CD4-positive, alpha-beta T cell (primary cell): ENCODE data around the gene DENND1A. TPM values are rescaled to one million over a fixed set of nuclear protein-coding genes. Genes with fewer than 3 reads are reported as not detected.
A peak's percentile ranks its signal among the peaks of the same experiment; 100 is the strongest.

Experiments used
- ATAC-seq: fragments of 200-7000 bp; cut with Tn5 transposase; one replicate; pipeline ENCODE4 v1.10.0; 2022; ENCODE audit warnings: mild to moderate bottlenecking; ENCODE audit not compliant: poor library complexity
- CTCF ChIA-PET: fragments of 350-600 bp; sonication (Branson Sonifier 250); formaldehyde crosslinking; loops from one replicate; lab custom pipeline; 2021; ENCODE audit warnings: antibody characterized with exemption, inconsistent platforms; lab: Charles Lee
- POLR2A ChIA-PET: fragments of 350-600 bp; sonication (Branson Sonifier 250); formaldehyde crosslinking; loops from one replicate; lab custom pipeline; 2021; ENCODE audit warnings: antibody characterized with exemption, inconsistent platforms; lab: Charles Lee
- DNase-seq, 14 experiments: peaks; one replicate each; pipeline ENCODE4 v3.0.0-alpha.2; 2013 to 2020; ENCODE audit warnings: mixed read lengths in 2 of 14
- H3K27ac ChIP-seq, 2 donors: one replicate each; pipeline versions ENCODE4 v1.5.1 to v1.7.0; 2013; ENCODE audit warnings: low read length in 2 of 2, low read depth in 1 of 2, mild to moderate bottlenecking in 1 of 2
- H3K27me3 ChIP-seq, 2 experiments: 1 replicate in 1 of 2; 2 replicates in 1 of 2; pipeline versions ENCODE4 v1.6.1 to v1.7.0; 2013; ENCODE audit warnings: low read length in 2 of 2, control low read depth in 1 of 2, mild to moderate bottlenecking in 1 of 2, moderate library complexity in 1 of 2; ENCODE audit not compliant: insufficient read depth in 2 of 2, control insufficient read depth in 1 of 2
- H3K36me3 ChIP-seq: one replicate; pipeline ENCODE4 v1.6.1; 2013; ENCODE audit warnings: low read length, control low read depth; ENCODE audit not compliant: insufficient read depth
- H3K4me1 ChIP-seq: one replicate; pipeline ENCODE4 v1.6.1; 2013; ENCODE audit warnings: low read length, control low read depth; ENCODE audit not compliant: insufficient read depth
- H3K4me3 ChIP-seq: one replicate; pipeline ENCODE4 v1.5.1; 2013; ENCODE audit warnings: mild to moderate bottlenecking, low read length, moderate library complexity
- H3K9me3 ChIP-seq, 2 experiments: 1 replicate in 1 of 2; 2 replicates in 1 of 2; pipeline versions ENCODE4 v1.6.1 to v1.7.0; 2013; ENCODE audit warnings: low read length in 2 of 2, mild to moderate bottlenecking in 2 of 2, control low read depth in 1 of 2, moderate library complexity in 1 of 2; ENCODE audit not compliant: control insufficient read depth in 1 of 2, insufficient read depth in 1 of 2
- H3K27ac Mint-ChIP-seq: one replicate; pipeline ENCODE4 v1.8.0; 2020; ENCODE audit warnings: mixed read lengths
- H3K27me3 Mint-ChIP-seq: one replicate; pipeline ENCODE4 v1.8.0; 2021; ENCODE audit warnings: mixed read lengths
- H3K36me3 Mint-ChIP-seq: one replicate; pipeline ENCODE4 v1.8.0; 2021; ENCODE audit warnings: low read depth, mixed read lengths
- H3K4me1 Mint-ChIP-seq: one replicate; pipeline ENCODE4 v1.8.0; 2021; ENCODE audit warnings: low read depth, mixed read lengths
- H3K4me3 Mint-ChIP-seq: one replicate; pipeline ENCODE4 v1.8.0; 2020; ENCODE audit warnings: mild to moderate bottlenecking, mixed read lengths
- H3K9me3 Mint-ChIP-seq: one replicate; pipeline ENCODE4 v1.8.0; 2020; ENCODE audit warnings: mixed read lengths
- intact Hi-C, 2 experiments: fragments of 100-400 bp; cut with DNase I in 1 of 2; cut with micrococcal nuclease in 1 of 2; formaldehyde crosslinking; loops; one replicate each; pipeline versions ENCODE4 v1.15.1 to v1.9.0; 2023 to 2025; cut with DNase I, micrococcal nuclease
- total RNA-seq, 174 experiments: library from RNA in 2 of 174; stranded (reverse) in 2 of 174; gene quantifications; one replicate each; pipeline ENCODE4 v1.2.3 and lab custom pipeline; 2021 to 2026
- TF ChIP-seq, protein P1 (sequence below): fragments of 200-600 bp; IDR thresholded peaks from one replicate; pipeline ENCODE4 v1.8.0; 2022; ENCODE audit warnings: antibody characterized with exemption, mild to moderate bottlenecking

Gene DENND1A
- total RNA-seq, 2 experiments from 2014 or later = 20.0 to 20.6 TPM

DNA sequence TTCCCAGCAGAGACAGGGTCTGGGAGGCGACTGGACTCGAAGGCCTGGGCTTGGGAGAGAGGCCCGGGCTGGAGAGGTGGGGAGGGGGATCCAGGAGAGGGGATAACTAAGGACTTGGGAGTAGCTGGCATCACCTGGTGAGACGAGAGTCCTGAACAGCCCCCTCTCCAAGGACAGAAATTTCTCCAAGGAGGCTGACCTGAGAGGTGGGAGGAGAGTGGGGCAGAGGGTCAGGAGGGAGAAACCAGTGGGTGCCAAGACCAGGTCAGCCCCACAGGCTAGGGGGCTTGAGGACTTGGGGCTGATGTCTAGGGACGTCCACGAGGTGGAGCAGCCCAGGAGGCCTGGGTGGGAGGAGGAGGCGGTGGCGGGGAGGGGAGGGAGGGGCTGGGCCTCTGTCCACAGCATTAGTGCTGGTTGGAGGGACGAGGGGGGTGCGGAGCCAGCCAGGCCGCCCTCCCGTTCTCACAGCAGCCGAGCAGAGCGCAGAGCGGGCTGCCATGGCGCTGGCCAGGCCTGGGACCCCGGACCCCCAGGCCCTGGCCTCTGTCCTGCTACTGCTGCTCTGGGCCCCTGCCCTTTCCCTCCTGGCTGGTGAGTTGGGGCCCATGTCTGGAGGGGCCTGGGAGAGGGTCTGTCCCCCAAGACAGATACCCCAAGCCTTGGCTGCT lies 574.0 kb downstream of the DENND1A start, which contains the start of gene CRB2:
CRB2 (plus strand) TSS at position 437 of the 671 bp plus-strand sequence; CDS start at position 501, 64 bp downstream.
- POLR2A ChIA-PET = no interaction called here
- CTCF ChIA-PET = no interaction called here
- H3K27me3 Mint-ChIP-seq = no peaks in the 10 kb centered on the region
- Histone ChIP-seq H3K27me3 (no peaks in the 10 kb centered on the region), H3K27ac (no peak within 1 kb of the TSS), H3K36me3 (no peaks in the 10 kb centered on the region), H3K9me3 (no peaks in the 10 kb centered on the region), H3K4me3 (no peak within 1 kb of the TSS), H3K4me1 (peaks cover 31% of the 10 kb centered on the region)
- no peaks in the 10 kb centered on the region for H3K36me3 Mint-ChIP-seq
- H3K4me1 Mint-ChIP-seq = peaks cover 22% of the 10 kb centered on the region
- H3K4me3 Mint-ChIP-seq = no peak within 1 kb of the TSS
- TF ChIP-seq, protein P1, sequence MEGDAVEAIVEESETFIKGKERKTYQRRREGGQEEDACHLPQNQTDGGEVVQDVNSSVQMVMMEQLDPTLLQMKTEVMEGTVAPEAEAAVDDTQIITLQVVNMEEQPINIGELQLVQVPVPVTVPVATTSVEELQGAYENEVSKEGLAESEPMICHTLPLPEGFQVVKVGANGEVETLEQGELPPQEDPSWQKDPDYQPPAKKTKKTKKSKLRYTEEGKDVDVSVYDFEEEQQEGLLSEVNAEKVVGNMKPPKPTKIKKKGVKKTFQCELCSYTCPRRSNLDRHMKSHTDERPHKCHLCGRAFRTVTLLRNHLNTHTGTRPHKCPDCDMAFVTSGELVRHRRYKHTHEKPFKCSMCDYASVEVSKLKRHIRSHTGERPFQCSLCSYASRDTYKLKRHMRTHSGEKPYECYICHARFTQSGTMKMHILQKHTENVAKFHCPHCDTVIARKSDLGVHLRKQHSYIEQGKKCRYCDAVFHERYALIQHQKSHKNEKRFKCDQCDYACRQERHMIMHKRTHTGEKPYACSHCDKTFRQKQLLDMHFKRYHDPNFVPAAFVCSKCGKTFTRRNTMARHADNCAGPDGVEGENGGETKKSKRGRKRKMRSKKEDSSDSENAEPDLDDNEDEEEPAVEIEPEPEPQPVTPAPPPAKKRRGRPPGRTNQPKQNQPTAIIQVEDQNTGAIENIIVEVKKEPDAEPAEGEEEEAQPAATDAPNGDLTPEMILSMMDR = no peak
- H3K27ac Mint-ChIP-seq = no peak within 1 kb of the TSS
- DNase-seq = no peak
- no peaks in the 10 kb centered on the region for H3K9me3 Mint-ChIP-seq
- intact Hi-C loops = loop anchor here in 1 of 2 experiments (10.0 kb wide), 1 partner anchor 891 kb away; no protein-coding TSS in a partner anchor
- no peak for ATAC-seq

DNA sequence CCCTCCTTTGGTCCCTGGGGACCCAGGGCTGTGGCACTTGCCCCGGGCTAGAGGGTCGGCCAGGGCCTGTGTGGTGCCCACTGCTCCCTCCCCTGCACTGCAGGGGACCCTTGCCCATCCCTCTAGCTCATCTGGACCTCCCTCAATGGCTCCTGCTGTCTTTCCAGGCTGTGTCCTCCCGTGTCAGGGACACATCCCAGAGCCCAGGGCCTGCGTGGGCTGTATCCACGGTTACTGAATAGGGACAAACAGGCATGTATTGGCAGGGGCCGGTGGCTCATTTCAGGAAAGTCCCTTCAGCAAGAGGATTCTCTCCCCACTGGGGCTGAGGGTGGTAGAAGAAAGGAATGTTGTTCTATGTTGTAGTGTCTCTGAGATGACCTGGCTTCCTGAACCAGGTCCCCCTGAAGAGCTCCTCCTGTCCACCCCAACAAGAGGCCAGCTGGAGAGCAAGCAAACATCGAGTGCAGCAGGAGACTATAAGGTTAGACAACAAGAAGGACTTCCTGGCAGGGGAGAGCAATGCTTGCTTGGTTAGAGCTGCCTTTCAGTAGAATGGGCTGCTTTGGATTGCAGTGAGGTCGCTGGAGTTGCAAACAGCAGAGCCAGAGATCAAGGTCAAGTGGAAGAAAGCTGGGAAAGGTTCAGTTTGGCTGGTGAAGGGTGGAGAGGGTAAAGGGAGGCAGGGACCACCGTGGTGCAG lies 575.0 kb downstream of the DENND1A start:
- DNase-seq = no peak
- Mint-ChIP-seq H3K36me3 (no peaks in the 10 kb centered on the region), H3K27ac (no peak overlapping the region), H3K4me1 (peaks cover 20% of the 10 kb centered on the region), H3K9me3 (no peaks in the 10 kb centered on the region), H3K27me3 (no peaks in the 10 kb centered on the region), H3K4me3 (no peak overlapping the region)
- H3K4me3 ChIP-seq = no peak overlapping the region
- H3K36me3 ChIP-seq = no peaks in the 10 kb centered on the region
- intact Hi-C loops = loop anchor here (1.0 to 10.0 kb wide), 6 partner anchors 30 to 893 kb away; no protein-coding TSS in a partner anchor
- ChIA-PET CTCF (interaction anchor here (0.6 kb wide), 2 partner anchors 12 to 547 kb away, joined by 3 to 4 read pairs; no protein-coding TSS in a partner anchor), POLR2A (no interaction called here)
- H3K9me3 ChIP-seq = no peaks in the 10 kb centered on the region
- no peak for ATAC-seq
- TF ChIP-seq, protein P1 = no peak
- peaks cover 25% of the 10 kb centered on the region for H3K4me1 ChIP-seq
- H3K27ac ChIP-seq = no peak overlapping the region
- no peaks in the 10 kb centered on the region for H3K27me3 ChIP-seq

DNA sequence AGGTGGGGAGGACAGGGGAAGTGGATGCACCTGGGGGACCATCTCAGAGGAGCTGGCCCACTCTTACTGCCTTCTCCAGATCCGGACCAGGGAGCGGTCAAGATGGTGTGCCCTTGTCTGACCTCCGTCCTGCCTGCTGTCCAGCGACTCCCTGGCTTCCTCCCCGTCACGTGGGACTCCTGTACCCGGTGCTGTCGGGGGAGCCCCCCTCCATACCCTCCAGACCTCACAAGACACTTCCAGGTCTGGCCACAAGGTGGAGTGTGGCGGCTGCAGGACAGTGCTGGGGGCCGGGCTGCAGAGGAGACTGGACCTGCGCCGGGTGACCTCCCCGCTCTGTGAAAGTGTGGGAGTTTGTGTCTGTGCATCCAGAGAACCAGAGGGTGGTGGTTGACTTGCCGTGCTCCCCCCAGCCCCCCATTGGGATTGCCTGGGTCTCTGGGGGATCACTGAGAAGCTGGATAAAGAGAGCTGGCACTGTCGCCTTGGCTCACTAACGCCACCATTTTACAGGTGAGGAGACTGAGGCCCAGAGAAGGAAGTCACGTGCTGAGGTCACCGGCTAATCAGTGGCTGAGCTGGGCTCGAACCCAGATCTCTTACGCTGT lies 575.8 kb downstream of the DENND1A start:
- POLR2A ChIA-PET = interaction anchor here (0.7 kb wide), 1 partner anchor 281 kb away, joined by 3 read pairs; no protein-coding TSS in a partner anchor
- no peak overlapping the region for H3K4me3 Mint-ChIP-seq
- ATAC-seq (peak; percentile 63), DNase-seq (peak; percentile 19 to 68 (median 41))
- H3K4me1 ChIP-seq = peaks cover 23% of the 10 kb centered on the region
- CTCF ChIA-PET = no interaction called here
- no peak overlapping the region for H3K27ac ChIP-seq
- no peaks in the 10 kb centered on the region for H3K27me3 Mint-ChIP-seq
- H3K9me3 ChIP-seq = no peaks in the 10 kb centered on the region
- H3K4me1 Mint-ChIP-seq = peaks cover 11% of the 10 kb centered on the region
- H3K36me3 ChIP-seq = no peaks in the 10 kb centered on the region
- TF ChIP-seq, protein P1 = peak; percentile 81
- H3K27ac Mint-ChIP-seq = no peak overlapping the region
- no peaks in the 10 kb centered on the region for H3K36me3 Mint-ChIP-seq
- no peaks in the 10 kb centered on the region for H3K27me3 ChIP-seq
- no peaks in the 10 kb centered on the region for H3K9me3 Mint-ChIP-seq
- intact Hi-C loops = loop anchor here (1.0 to 10.0 kb wide), 6 partner anchors 31 to 892 kb away; no protein-coding TSS in a partner anchor
- no peak overlapping the region for H3K4me3 ChIP-seq
